Activated T-helper 2 cell treated with anti-CD3 and anti-CD28 coated beads, Interferon-gamma antibody, Interleukin-2, Interleukin-4, amounts not matched to agents 10 μg/mL and 5 μg/mL and 100 μg/mL, durations not matched to agents 14 hours and 24 hours and 36 hours (primary cell): ENCODE measurements around the gene RPL41. TPM values are rescaled to one million over a fixed set of nuclear protein-coding genes. Genes with fewer than 3 reads are reported as not detected.
"Not testable (repeated sequence)": the region's sequence is repeated elsewhere in the genome, so short reads cannot be mapped to it uniquely, and the experiment has no call there.

Source experiments
- DNase-seq: peaks from one replicate; pipeline ENCODE4 v3.0.0; 2021; ENCODE audit warnings: low spot score
- H3K27ac Mint-ChIP-seq: one replicate; pipeline ENCODE4 v1.8.0; 2021; ENCODE audit warnings: mixed read lengths
- H3K27me3 Mint-ChIP-seq: one replicate; pipeline ENCODE4 v1.8.0; 2021; ENCODE audit warnings: low read depth, mixed read lengths
- H3K36me3 Mint-ChIP-seq: one replicate; pipeline ENCODE4 v1.8.0; 2021; ENCODE audit warnings: low read depth, mixed read lengths
- H3K4me1 Mint-ChIP-seq: one replicate; pipeline ENCODE4 v1.8.0; 2021; ENCODE audit warnings: low read depth, mixed read lengths
- H3K4me3 Mint-ChIP-seq: one replicate; pipeline ENCODE4 v1.8.0; 2021; ENCODE audit warnings: low read depth, mild to moderate bottlenecking, moderate library complexity, mixed read lengths
- H3K9me3 Mint-ChIP-seq: one replicate; pipeline ENCODE4 v1.8.0; 2021; ENCODE audit warnings: mixed read lengths
- intact Hi-C: fragments of 100-400 bp; cut with micrococcal nuclease; formaldehyde crosslinking; loops from one replicate; pipeline ENCODE4 v1.15.1; 2023
- total RNA-seq: library from RNA; stranded (reverse); gene quantifications from 2 replicates; pipeline ENCODE4 v1.2.3, GENCODE V29; 2022

The RPL41 gene
- total RNA-seq: 3,925 and 4,057 TPM in 2 replicates

GRCh38 chr12:56116267-56117081 is at the start of gene RPL41:
Gene RPL41, plus strand, starts transcription at chr12:56116633.
- peak; percentile 91 for DNase-seq
- H3K27ac Mint-ChIP-seq: peak within 1 kb of the TSS; percentile 99

GRCh38 chr12:56071648-56072047 is 44.8 kb upstream of the RPL41 start:
- H3K9me3 Mint-ChIP-seq: no peaks in the 10 kb centered on the region
- DNase-seq: no peak
- intact Hi-C loops: no loop called here
- H3K36me3 Mint-ChIP-seq: no peaks in the 10 kb centered on the region
- H3K27me3 Mint-ChIP-seq: peaks cover 2% of the 10 kb centered on the region
- no peak overlapping the region for H3K27ac Mint-ChIP-seq
- no peak overlapping the region for H3K4me3 Mint-ChIP-seq
- peaks cover 7% of the 10 kb centered on the region for H3K4me1 Mint-ChIP-seq

More at GRCh38 chr12:56116267-56117081, at the start of gene RPL41:
- H3K4me1 Mint-ChIP-seq: peaks cover 27% of the 10 kb centered on the region
- H3K9me3 Mint-ChIP-seq: no peaks in the 10 kb centered on the region
- H3K36me3 Mint-ChIP-seq: peaks cover 57% of the 10 kb centered on the region
- peak within 1 kb of the TSS; percentile 99 for H3K4me3 Mint-ChIP-seq
- no peaks in the 10 kb centered on the region for H3K27me3 Mint-ChIP-seq
- intact Hi-C loops: loop anchor here (1.0 to 5.0 kb wide), 7 partner anchors 12 to 516 kb away; partner anchors contain the start of genes ANKRD52, BAZ2A, CNPY2 and PA2G4

- peaks cover 6% of the 10 kb centered on the region for H3K27me3 Mint-ChIP-seq
- H3K9me3 Mint-ChIP-seq: no peaks in the 10 kb centered on the region
- DNase-seq: no peak
- no peaks in the 10 kb centered on the region for H3K36me3 Mint-ChIP-seq
- H3K27ac Mint-ChIP-seq: no peak overlapping the region
- intact Hi-C loops: no loop called here
- peaks cover 7% of the 10 kb centered on the region for H3K4me1 Mint-ChIP-seq
- no peak overlapping the region for H3K4me3 Mint-ChIP-seq
Measured at GRCh38 chr12:56074396-56074795, 42.0 kb upstream of the RPL41 start.

- not testable (repeated sequence) for H3K9me3 Mint-ChIP-seq, H3K4me1 Mint-ChIP-seq, H3K36me3 Mint-ChIP-seq, DNase-seq, H3K27ac Mint-ChIP-seq, H3K4me3 Mint-ChIP-seq
- H3K27me3 Mint-ChIP-seq: peaks cover 24% of the 10 kb centered on the region
- intact Hi-C loops: loop anchor here (2.0 kb wide), 1 partner anchor 31 kb away; no protein-coding TSS in a partner anchor
Measured at GRCh38 chr12:56077966-56078365, 38.5 kb upstream of the RPL41 start.

- intact Hi-C loops: loop anchor here (2.0 kb wide), 1 partner anchor 32 kb away; no protein-coding TSS in a partner anchor
- H3K27me3 Mint-ChIP-seq: peaks cover 25% of the 10 kb centered on the region
- peak overlapping the region; percentile 68 for H3K4me3 Mint-ChIP-seq
- H3K36me3 Mint-ChIP-seq: no peaks in the 10 kb centered on the region
- no peak overlapping the region for H3K27ac Mint-ChIP-seq
- peaks cover 2% of the 10 kb centered on the region for H3K4me1 Mint-ChIP-seq
- no peaks in the 10 kb centered on the region for H3K9me3 Mint-ChIP-seq
- DNase-seq: no peak
Measured at GRCh38 chr12:56078427-56078826, 38.0 kb upstream of the RPL41 start.

- Mint-ChIP-seq H3K27me3 (peaks cover 31% of the 10 kb centered on the region), H3K4me1 (peaks cover 2% of the 10 kb centered on the region), H3K9me3 (no peaks in the 10 kb centered on the region), H3K36me3 (no peaks in the 10 kb centered on the region), H3K27ac (no peak overlapping the region), H3K4me3 (peak overlapping the region; percentile 68)
- intact Hi-C loops: loop anchor here (1.0 to 2.0 kb wide), 2 partner anchors 25 to 32 kb away; partner anchors contain the start of gene PA2G4
- peak; percentile 37 for DNase-seq
Measured at GRCh38 chr12:56078931-56079722, 37.3 kb upstream of the RPL41 start.

GRCh38 chr12:56079723-56080555 is 36.5 kb upstream of the RPL41 start, which contains the start of gene ERBB3:
Gene ERBB3, plus strand, starts transcription at chr12:56080165. Its CDS starts 136 bp downstream, at chr12:56080301.
- no peaks in the 10 kb centered on the region for H3K9me3 Mint-ChIP-seq
- H3K36me3 Mint-ChIP-seq: no peaks in the 10 kb centered on the region
- peak within 1 kb of the TSS; percentile 68 for H3K4me3 Mint-ChIP-seq
- intact Hi-C loops: loop anchor here (1.0 to 2.0 kb wide), 2 partner anchors 24 to 33 kb away; partner anchors contain the start of gene PA2G4
- peaks cover 2% of the 10 kb centered on the region for H3K4me1 Mint-ChIP-seq
- no peak within 1 kb of the TSS for H3K27ac Mint-ChIP-seq
- DNase-seq: peak; percentile 55
- H3K27me3 Mint-ChIP-seq: peaks cover 32% of the 10 kb centered on the region

GRCh38 chr12:56080556-56081138 is 35.8 kb upstream of the RPL41 start:
- Mint-ChIP-seq H3K27me3 (peaks cover 34% of the 10 kb centered on the region), H3K36me3 (no peaks in the 10 kb centered on the region)
- intact Hi-C loops: no loop called here

GRCh38 chr12:56081393-56082347 is 34.8 kb upstream of the RPL41 start:
- Mint-ChIP-seq H3K36me3 (no peaks in the 10 kb centered on the region), H3K27ac (no peak overlapping the region), H3K4me3 (peak overlapping the region; percentile 68), H3K4me1 (peaks cover 4% of the 10 kb centered on the region), H3K27me3 (peaks cover 34% of the 10 kb centered on the region), H3K9me3 (no peaks in the 10 kb centered on the region)
- DNase-seq: no peak
- intact Hi-C loops: no loop called here

More at GRCh38 chr12:56080556-56081138, 35.8 kb upstream of the RPL41 start:
- no peak for DNase-seq
- no peaks in the 10 kb centered on the region for H3K9me3 Mint-ChIP-seq
- H3K27ac Mint-ChIP-seq: no peak overlapping the region
- H3K4me3 Mint-ChIP-seq: peak overlapping the region; percentile 68
- H3K4me1 Mint-ChIP-seq: peaks cover 4% of the 10 kb centered on the region

- intact Hi-C loops: no loop called here
- H3K27me3 Mint-ChIP-seq: peaks cover 34% of the 10 kb centered on the region
- H3K4me1 Mint-ChIP-seq: peaks cover 4% of the 10 kb centered on the region
- DNase-seq: no peak
- H3K9me3 Mint-ChIP-seq: no peaks in the 10 kb centered on the region
- H3K27ac Mint-ChIP-seq: no peak overlapping the region
- no peaks in the 10 kb centered on the region for H3K36me3 Mint-ChIP-seq
- H3K4me3 Mint-ChIP-seq: no peak overlapping the region
Measured at GRCh38 chr12:56082382-56082781, 34.1 kb upstream of the RPL41 start.

- intact Hi-C loops: no loop called here
- H3K27ac Mint-ChIP-seq: no peak overlapping the region
- H3K27me3 Mint-ChIP-seq: peaks cover 34% of the 10 kb centered on the region
- no peaks in the 10 kb centered on the region for H3K9me3 Mint-ChIP-seq
- peaks cover 4% of the 10 kb centered on the region for H3K4me1 Mint-ChIP-seq
- DNase-seq: no peak
- H3K36me3 Mint-ChIP-seq: no peaks in the 10 kb centered on the region
- no peak overlapping the region for H3K4me3 Mint-ChIP-seq
Measured at GRCh38 chr12:56082967-56083366, 33.5 kb upstream of the RPL41 start.
